Measurements from ENCODE around the gene CDH4.

The CDH4 gene

DNA sequence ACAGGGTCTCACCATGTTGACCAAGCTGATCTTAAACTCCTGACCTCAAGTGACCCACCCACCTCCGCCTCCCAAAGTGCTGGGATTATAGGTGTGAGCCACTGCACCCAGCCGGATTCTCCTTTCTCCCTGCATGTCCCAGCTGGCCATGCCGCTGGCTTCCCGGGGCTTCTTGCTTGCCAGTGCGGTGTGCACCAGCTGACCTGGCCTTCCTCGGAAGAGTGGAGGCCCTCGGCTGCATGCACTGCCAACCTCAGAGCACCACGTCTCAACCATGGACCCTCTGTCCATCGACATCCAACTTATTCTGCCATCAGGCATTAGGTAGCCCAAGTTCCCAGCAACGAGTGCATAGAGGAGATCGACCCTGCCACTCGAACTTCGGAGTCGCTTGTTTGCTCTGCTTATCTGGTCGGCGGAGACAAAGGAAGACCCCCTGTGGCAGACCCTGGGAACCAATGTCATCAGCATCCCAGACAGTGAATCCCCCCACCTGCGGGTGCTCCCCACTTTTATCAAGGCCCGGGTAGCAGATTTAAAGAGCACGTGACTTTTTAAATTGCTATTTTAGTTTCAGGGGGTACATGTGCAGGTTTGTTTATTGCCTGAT is 307.8 kb downstream of the CDH4 start:
- TF ChIP-seq NFIC (IDR thresholded peaks at IDR 0.05) (no peak), RAD21 (IDR thresholded peaks at IDR 0.05; ENCODE audit: low read depth) (no peak), FOXM1 (IDR thresholded peaks at IDR 0.05; ENCODE audit: borderline replicate concordance, low read depth) (no peak)

DNA sequence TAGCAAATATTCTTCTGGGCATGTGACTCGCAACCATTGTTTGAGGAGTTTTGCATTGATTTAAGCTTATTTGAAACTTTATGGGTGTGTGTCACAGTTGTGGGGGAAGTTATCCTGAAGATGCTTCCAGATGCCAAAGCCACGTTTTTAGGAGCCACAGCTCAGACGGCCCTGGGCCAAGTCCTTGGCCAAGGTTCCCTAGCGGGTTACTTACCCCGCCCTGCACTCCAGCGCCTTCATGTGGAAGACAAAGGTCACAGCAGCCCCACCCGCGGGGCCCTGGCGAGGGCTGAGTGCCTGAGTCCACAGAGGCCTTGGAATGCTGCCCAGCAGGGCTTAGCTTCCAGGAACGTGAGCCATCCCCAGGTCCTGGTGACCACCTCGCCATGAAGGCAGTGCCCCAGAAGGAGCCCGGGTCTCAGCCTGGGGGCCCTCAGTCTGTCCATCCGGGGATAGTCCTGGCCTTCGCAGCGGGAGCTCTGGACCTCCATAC is 308.3 kb downstream of the CDH4 start:
- TF ChIP-seq YY1 (IDR thresholded peaks at IDR 0.05; ENCODE audit: low read depth) (no peak), RAD21 (IDR thresholded peaks at IDR 0.05; ENCODE audit: low read depth) (no peak), TAF1 (IDR thresholded peaks at IDR 0.05; ENCODE audit: low read depth) (no peak), NFIC (IDR thresholded peaks at IDR 0.05) (no peak), EP300 (IDR thresholded peaks at IDR 0.05; ENCODE audit: borderline replicate concordance) (no peak), CREB1 (IDR thresholded peaks at IDR 0.05; ENCODE audit: low read depth) (no peak), USF1 (IDR thresholded peaks at IDR 0.05) (no peak), TEAD4 (IDR thresholded peaks at IDR 0.05) (no peak)

GRCh38 chr20:61561111-61561830 is 309.2 kb downstream of the CDH4 start:
- no peak for TF ChIP-seq RAD21 (IDR thresholded peaks at IDR 0.05; ENCODE audit: low read depth)
- TF ChIP-seq NFIC (IDR thresholded peaks at IDR 0.05): no peak
- TF ChIP-seq USF1 (IDR thresholded peaks at IDR 0.05): no peak
- no peak for TF ChIP-seq CREB1 (IDR thresholded peaks at IDR 0.05; ENCODE audit: low read depth)
- TF ChIP-seq, protein P1, sequence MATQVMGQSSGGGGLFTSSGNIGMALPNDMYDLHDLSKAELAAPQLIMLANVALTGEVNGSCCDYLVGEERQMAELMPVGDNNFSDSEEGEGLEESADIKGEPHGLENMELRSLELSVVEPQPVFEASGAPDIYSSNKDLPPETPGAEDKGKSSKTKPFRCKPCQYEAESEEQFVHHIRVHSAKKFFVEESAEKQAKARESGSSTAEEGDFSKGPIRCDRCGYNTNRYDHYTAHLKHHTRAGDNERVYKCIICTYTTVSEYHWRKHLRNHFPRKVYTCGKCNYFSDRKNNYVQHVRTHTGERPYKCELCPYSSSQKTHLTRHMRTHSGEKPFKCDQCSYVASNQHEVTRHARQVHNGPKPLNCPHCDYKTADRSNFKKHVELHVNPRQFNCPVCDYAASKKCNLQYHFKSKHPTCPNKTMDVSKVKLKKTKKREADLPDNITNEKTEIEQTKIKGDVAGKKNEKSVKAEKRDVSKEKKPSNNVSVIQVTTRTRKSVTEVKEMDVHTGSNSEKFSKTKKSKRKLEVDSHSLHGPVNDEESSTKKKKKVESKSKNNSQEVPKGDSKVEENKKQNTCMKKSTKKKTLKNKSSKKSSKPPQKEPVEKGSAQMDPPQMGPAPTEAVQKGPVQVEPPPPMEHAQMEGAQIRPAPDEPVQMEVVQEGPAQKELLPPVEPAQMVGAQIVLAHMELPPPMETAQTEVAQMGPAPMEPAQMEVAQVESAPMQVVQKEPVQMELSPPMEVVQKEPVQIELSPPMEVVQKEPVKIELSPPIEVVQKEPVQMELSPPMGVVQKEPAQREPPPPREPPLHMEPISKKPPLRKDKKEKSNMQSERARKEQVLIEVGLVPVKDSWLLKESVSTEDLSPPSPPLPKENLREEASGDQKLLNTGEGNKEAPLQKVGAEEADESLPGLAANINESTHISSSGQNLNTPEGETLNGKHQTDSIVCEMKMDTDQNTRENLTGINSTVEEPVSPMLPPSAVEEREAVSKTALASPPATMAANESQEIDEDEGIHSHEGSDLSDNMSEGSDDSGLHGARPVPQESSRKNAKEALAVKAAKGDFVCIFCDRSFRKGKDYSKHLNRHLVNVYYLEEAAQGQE (IDR thresholded peaks at IDR 0.05; ENCODE audit: low read depth): no peak
- no peak for TF ChIP-seq YY1 (IDR thresholded peaks at IDR 0.05; ENCODE audit: low read depth)
- TF ChIP-seq EGR1 (IDR thresholded peaks at IDR 0.05): no peak
- no peak for TF ChIP-seq ZBTB7A (IDR thresholded peaks at IDR 0.05; ENCODE audit: low read depth)
- TF ChIP-seq TAF1 (IDR thresholded peaks at IDR 0.05; ENCODE audit: low read depth): no peak
- TF ChIP-seq TEAD4 (IDR thresholded peaks at IDR 0.05): no peak
- no peak for TF ChIP-seq TCF12 (IDR thresholded peaks at IDR 0.05; ENCODE audit: low read depth)
- TF ChIP-seq MAX (IDR thresholded peaks at IDR 0.05): no peak
- no peak for TF ChIP-seq FOXM1 (IDR thresholded peaks at IDR 0.05; ENCODE audit: borderline replicate concordance, low read depth)
- no peak for TF ChIP-seq EP300 (IDR thresholded peaks at IDR 0.05; ENCODE audit: borderline replicate concordance)

DNA sequence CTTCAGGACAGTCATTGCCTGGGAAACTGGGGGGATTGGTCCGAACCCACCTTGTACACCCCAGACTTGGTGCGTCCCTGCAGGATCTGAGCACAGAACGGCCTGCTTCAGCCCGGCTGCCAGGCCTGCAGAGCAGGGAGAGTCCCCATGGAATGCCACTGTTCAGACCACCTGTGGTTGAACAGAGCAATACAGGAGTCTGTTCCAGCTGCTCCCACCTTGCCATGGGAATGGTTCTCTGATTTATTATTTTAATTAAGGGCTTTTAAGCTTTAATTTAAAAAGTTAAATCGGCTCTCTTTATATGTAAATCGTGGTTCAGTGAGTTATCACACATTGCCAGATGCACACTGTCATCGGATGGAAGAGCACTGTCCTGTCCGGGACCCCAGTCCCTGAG is 310.4 kb downstream of the CDH4 start:
- TF ChIP-seq USF1 (IDR thresholded peaks at IDR 0.05) (no peak), MAX (IDR thresholded peaks at IDR 0.05) (no peak)

DNA sequence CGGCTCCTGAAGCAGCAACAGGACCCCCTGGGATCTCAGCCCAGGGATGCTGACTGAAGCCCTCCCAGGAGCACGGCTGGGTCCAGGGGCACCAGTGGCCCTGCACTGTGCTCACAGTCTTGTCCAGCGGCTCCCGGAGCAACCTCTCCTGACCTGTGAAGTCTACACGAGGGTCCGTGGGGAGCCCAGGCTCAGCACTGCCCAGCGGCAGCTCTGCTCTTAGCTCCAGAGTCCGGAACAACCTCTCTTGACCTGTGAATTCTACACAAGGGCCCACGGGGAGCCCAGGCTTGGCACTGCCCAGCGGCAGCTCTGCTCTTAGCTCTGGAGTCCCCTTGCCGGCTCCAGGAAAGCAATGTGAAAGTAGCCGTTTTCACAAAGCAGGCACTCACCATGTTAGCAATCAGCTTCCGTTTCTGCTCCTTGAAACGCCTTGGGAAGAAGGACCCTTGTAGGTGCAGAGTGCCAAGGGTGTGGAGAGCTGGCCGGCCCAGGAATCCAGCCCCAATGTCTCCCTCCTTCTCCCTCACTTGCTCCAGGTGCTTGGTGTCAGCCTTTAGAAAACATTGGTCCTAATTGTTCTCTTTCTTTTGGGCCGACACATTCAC is 310.9 kb downstream of the CDH4 start:
- TF ChIP-seq EP300 (IDR thresholded peaks at IDR 0.05; ENCODE audit: borderline replicate concordance) (no peak), MAX (IDR thresholded peaks at IDR 0.05) (no peak), EGR1 (IDR thresholded peaks at IDR 0.05) (no peak), CREB1 (IDR thresholded peaks at IDR 0.05; ENCODE audit: low read depth) (no peak), TCF12 (IDR thresholded peaks at IDR 0.05; ENCODE audit: low read depth) (no peak), USF1 (IDR thresholded peaks at IDR 0.05) (no peak), NFIC (IDR thresholded peaks at IDR 0.05) (no peak)
- TF ChIP-seq, protein P1 (IDR thresholded peaks at IDR 0.05; ENCODE audit: low read depth): no peak

Measured in Ishikawa (cell line).